Effector CD8-positive, alpha-beta T cell (primary cell): Measurements from ENCODE around the gene NPFFR1.

Experiments
- DNase-seq: peaks from one replicate; lab custom pipeline; 2025; lab: John Stamatoyannopoulos, UW

The NPFFR1 gene

DNA sequence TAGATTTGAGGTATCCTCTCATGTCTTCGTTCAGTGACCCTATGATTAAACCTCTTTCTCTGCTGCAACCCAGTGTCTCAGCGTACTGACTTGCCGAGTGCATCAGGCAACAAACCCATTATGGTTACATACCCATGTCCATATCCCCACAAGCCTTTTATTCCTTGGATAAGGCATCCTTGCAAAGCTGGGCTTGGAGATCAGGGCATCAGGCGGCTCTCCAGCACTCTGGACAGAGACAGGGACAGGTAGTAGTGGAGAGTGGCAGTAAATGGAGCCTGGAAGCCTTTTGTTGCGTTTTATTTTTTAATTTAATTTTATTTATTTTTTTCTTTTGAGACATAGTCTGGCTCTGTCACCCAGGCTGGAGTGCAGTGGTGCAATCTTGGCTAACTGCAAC is 32.0 kb upstream of the NPFFR1 start:
- no peak for DNase-seq

DNA sequence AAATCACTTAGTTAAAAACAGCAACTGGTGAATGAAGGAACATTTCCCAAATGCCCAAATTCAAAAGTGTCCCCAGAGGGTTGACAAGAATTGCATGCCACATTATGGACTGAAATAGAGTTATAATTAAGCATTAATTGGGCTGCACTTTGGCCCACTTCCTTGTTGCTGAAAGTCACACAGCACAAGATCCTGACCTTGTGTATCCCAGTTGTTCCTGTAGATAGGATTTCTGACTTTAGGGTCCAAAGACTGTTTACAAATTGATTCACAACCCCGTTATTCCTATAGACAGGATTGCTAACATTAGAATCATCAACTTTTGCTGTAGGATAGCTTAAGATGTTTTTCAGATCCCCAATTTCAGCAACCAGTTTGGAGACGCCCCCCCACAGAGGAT is 31.5 kb upstream of the NPFFR1 start:
- no peak for DNase-seq

- no peak for DNase-seq
Measured at GRCh38 chr10:70312972-70313371, 29.2 kb upstream of the NPFFR1 start.

DNA sequence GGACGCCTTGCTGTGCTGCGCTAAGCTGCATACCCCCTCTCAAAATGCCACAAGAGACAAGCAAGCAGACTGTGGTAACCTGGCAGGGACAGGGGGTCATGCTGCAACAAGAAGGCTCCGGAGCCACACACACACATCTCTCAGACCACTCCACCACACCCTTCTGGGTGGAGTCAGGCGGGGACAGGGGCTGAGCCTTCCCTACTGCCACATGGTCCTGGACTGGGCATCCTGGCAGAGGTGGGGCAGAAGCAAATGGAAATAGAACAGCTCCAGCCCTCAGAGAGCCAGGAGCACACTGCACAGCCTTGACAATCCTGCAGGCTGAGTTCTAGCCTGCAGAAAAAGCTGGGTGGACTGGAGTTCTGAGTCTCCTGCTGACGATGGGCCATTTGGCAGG is 28.4 kb upstream of the NPFFR1 start:
- no peak for DNase-seq

- DNase-seq: no peak
Measured at GRCh38 chr10:70311698-70312097, 27.9 kb upstream of the NPFFR1 start.

GRCh38 chr10:70309661-70310060 is 25.9 kb upstream of the NPFFR1 start:
- DNase-seq: no peak

GRCh38 chr10:70308121-70309060 is 24.6 kb upstream of the NPFFR1 start:
- DNase-seq: no peak

GRCh38 chr10:70306886-70307520 is 23.2 kb upstream of the NPFFR1 start:
- no peak for DNase-seq

DNA sequence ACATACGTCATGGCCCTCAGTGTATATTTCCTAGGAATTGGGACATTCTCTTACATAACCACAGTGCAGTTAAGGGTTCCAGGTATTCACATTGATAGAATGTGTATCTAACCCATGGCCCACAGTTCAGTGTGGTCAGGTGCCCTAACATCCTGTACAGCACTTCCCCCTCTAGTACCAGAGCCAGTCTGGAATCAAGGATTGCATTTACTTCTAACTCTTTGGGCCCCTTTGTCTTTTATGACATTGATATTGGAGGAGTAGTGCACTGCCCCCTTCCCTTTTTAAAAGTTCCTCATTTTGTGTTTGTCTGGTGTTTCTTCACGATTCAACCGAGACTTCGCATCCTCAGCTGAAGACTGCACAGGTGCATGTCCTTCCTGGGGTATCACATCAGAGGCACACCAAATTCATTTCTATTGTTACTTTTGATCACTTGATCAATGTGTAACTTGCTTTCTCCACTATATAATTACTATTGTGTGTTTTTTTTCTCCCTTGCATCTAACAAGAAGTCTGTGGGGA is 22.4 kb upstream of the NPFFR1 start:
- DNase-seq: no peak

GRCh38 chr10:70303730-70304129 is 19.9 kb upstream of the NPFFR1 start:
- DNase-seq: no peak

GRCh38 chr10:70302292-70302691 is 18.5 kb upstream of the NPFFR1 start:
- no peak for DNase-seq

- DNase-seq: no peak
Measured at GRCh38 chr10:70300908-70301597, 17.2 kb upstream of the NPFFR1 start.

DNA sequence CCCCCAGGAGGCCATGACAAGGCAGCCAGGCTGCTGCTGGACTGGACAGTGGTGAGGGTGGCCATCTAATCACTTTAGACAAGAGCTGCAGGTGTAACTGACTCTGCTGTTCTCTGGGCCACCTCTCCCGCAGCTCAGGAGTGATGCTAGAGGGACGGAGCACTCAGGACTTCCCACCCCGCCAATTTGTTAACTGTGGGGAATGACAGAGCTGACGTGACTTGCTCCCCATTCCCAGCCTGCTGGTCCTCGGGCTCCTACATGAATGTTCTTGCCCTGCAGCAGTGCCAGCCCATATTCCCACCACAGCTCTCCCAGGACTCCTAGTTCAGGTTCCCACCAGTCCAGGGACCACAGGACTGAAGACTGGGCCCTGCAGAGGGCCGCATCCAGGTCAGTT is 16.7 kb upstream of the NPFFR1 start:
- no peak for DNase-seq

DNA sequence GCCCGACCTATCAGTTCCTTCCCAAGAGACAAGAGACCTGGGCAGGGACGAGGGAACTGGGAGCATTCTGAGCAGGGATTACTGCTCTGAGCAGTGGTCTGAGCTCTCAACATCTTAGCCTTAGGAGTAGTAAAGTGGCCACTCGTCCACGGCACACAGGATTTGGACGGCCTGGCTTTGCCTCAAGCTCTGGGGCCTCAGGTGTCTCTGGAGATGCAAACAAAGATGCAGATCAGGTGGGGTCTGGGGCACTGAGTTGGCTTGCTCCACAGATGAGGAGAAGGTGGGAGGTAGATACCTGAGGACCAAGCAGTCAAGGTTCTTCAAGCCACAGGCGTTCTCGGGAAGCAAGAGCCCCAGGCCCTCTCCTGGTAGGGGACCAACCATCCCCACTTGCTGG is 16.1 kb upstream of the NPFFR1 start:
- DNase-seq: no peak

DNA sequence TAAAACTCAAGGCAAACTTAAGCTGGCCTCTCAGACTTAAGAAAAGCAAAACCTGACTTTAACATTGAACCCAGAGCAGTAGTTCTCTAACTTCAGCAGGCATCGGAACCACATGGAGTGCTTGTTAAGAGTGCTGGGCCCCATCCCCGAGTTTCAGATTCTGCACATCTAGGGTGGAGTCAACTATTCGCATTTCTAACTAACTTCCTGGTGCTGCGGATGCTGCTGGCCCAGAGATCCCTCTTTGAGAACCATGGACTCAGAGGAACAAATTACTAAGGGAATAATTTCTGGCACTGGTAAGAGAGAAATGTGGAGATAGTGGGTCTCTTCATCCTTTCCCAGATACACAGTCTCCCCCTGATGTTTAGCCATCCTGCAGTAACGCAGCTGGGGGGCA is 14.6 kb upstream of the NPFFR1 start:
- no peak for DNase-seq

DNA sequence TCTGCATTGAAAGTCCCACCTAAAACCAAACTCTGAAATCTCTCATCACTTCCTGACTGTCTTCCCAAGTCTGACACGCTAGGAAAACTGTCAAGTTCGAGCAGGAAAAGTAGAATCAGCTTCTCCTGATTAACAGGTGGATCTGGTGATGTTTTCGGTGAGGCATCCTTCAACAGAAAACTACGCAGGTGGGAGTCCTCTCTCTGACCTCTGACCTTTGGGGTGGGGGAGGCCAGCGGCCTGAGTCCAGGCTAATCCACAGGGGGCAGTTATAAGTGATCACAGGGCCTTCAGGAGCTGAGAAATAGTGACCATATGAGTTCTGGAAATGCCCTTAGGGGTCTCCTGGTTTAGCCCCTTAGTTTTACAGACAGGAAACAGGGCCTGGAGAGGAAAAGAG is 13.4 kb upstream of the NPFFR1 start:
- DNase-seq: no peak

DNA sequence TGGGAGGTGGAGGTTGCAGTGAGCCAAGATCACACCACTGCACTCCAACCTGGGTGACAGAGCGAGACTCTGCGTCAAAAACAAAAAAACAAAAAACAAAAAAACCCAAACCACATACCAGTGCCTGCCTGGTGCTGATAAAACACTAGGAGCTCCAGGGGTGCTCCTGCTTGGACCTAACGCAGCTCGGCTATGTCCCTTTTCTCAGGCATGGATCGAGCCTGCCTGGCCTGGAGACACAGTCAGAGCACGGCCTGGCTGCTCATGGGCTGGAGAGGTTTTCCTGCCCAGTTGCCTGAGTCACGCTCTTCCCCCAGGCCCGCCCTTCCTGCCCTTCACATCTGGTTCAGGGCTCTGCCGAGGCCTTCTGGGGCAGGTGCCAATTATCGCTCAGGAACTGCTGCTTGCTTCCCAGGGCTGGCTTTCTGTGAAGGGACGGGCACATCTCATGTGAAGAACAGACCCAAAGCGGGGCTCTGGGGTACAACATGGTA is 12.6 kb upstream of the NPFFR1 start:
- DNase-seq: no peak

DNA sequence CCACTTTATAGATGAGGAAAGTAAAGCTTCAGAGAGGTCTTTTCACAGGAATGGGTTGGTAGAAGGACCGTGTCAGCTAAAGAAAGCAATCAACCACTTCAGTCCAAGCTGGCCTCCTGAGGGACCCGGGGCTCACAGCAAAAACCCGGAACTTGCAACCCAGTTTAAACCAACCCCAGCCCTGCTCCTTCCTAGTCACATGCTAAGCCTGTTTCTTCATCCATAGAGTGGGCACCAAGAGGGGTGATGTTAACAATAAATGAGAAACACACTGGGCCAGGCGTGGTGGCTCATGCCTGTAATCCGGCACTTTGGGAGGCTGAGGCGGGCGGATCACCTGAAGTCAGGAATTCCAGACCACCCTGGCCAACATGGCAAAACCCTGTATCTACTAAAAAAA is 12.1 kb upstream of the NPFFR1 start:
- no peak for DNase-seq

GRCh38 chr10:70295321-70295720 is 11.5 kb upstream of the NPFFR1 start:
- no peak for DNase-seq

GRCh38 chr10:70293169-70293843 is 9.5 kb upstream of the NPFFR1 start:
- no peak for DNase-seq

DNA sequence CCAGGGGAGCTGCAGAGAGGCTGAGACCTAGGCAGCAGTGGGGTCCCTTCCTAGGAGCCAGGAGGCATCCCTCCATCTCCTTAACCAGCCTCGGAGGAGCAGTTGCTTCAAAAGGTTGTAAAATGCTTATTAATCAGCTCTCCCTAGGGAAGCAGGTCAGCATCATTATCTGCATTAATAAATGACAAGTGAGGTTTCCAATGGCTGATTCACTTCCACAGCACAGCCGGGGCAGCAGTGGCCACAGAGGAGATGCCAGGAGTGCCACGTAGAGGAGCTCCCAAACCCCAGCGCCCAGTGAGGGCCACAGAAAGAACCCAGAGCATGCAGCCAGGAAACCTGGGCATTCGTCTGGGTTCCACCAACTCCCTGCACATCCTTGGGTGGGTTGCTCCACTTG is 8.2 kb upstream of the NPFFR1 start:
- no peak for DNase-seq

GRCh38 chr10:70289739-70290138 is 5.9 kb upstream of the NPFFR1 start:
- no peak for DNase-seq
